GM21423 (cell line): ENCODE data around the gene MIER2.
"Not testable (repeated sequence)": the region's sequence is repeated elsewhere in the genome, so short reads cannot be mapped to it uniquely, and the experiment has no call there.

Source experiments
- ATAC-seq: cut with Tn5 transposase; IDR thresholded peaks from one replicate; pipeline ENCODE4 v1.9.1; 2021; ENCODE audit warnings: mild to moderate bottlenecking, moderate library complexity; ENCODE audit not compliant: unreplicated experiment

The MIER2 gene

GRCh38 chr19:362683-363082, 18.1 kb upstream of the MIER2 start:
- no peak for ATAC-seq

GRCh38 chr19:362154-362553, 17.6 kb upstream of the MIER2 start:
- ATAC-seq, result no peak

GRCh38 chr19:359653-359925, 15.0 kb upstream of the MIER2 start:
- ATAC-seq, result no peak

GRCh38 chr19:355536-355935, 10.9 kb upstream of the MIER2 start:
- ATAC-seq, result not testable (repeated sequence)

GRCh38 chr19:355134-355533, 10.5 kb upstream of the MIER2 start:
- ATAC-seq, result no peak

GRCh38 chr19:351976-352625, 7.5 kb upstream of the MIER2 start:
- ATAC-seq, result no peak

GRCh38 chr19:347946-348861, 3.6 kb upstream of the MIER2 start:
- ATAC-seq, result no peak

GRCh38 chr19:345320-345879, 804 bp upstream of the MIER2 start:
- no peak for ATAC-seq

- peak; percentile 32 for ATAC-seq
These were observed 513 bp downstream of the MIER2 start for GRCh38 chr19:343941-344624.

GRCh38 chr19:343451-343931, 1.1 kb downstream of the MIER2 start:
- no peak for ATAC-seq

GRCh38 chr19:342801-343421, 1.7 kb downstream of the MIER2 start:
- ATAC-seq, result no peak

- ATAC-seq, result no peak
These were observed 2.5 kb downstream of the MIER2 start for GRCh38 chr19:342128-342455.

GRCh38 chr19:341386-342127, 3.0 kb downstream of the MIER2 start:
- ATAC-seq, result no peak

GRCh38 chr19:340620-341385, 3.8 kb downstream of the MIER2 start:
- no peak for ATAC-seq

- ATAC-seq, result no peak
These were observed 5.2 kb downstream of the MIER2 start for GRCh38 chr19:339262-339887.

GRCh38 chr19:338421-338820, 6.2 kb downstream of the MIER2 start:
- ATAC-seq, result no peak

- ATAC-seq, result no peak
These were observed 8.5 kb downstream of the MIER2 start for GRCh38 chr19:336067-336614.

- ATAC-seq, result no peak
These were observed 9.0 kb downstream of the MIER2 start for GRCh38 chr19:335486-336066.

- no peak for ATAC-seq
These were observed 9.5 kb downstream of the MIER2 start for GRCh38 chr19:335072-335471.
